Measurements from ENCODE around the gene UGT1A9.

DNA sequence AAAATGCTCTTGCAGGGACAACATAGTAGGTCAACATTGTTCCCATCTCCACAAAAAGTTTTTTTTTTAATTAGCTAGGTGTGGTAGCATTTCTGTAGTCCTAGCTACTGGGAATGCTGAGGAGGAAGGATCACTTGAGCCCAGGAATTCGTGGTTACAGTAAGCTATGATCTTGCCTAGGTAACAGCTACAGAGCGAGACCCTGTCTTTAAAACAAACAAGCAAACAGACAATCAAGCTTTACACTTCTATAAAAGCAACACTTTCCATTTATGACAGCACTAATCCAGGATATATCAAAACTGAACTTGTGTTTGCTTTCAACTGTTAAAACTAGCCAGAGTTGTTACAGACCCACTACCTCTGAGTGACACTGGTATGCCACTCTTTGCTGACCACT, 69.2 kb downstream of the UGT1A9 start:
- TF ChIP-seq, protein P1, sequence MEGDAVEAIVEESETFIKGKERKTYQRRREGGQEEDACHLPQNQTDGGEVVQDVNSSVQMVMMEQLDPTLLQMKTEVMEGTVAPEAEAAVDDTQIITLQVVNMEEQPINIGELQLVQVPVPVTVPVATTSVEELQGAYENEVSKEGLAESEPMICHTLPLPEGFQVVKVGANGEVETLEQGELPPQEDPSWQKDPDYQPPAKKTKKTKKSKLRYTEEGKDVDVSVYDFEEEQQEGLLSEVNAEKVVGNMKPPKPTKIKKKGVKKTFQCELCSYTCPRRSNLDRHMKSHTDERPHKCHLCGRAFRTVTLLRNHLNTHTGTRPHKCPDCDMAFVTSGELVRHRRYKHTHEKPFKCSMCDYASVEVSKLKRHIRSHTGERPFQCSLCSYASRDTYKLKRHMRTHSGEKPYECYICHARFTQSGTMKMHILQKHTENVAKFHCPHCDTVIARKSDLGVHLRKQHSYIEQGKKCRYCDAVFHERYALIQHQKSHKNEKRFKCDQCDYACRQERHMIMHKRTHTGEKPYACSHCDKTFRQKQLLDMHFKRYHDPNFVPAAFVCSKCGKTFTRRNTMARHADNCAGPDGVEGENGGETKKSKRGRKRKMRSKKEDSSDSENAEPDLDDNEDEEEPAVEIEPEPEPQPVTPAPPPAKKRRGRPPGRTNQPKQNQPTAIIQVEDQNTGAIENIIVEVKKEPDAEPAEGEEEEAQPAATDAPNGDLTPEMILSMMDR (IDR thresholded peaks at IDR 0.05), result no peak
- TF ChIP-seq POLR2A (IDR thresholded peaks at IDR 0.05), result no peak
